GM12891 (cell line): ENCODE results near the gene CACNA2D2.

Source experiments
- POLR2A ChIP-seq: IDR thresholded peaks from 2 replicates; pipeline ENCODE4 v1.6.1; 2011; ENCODE audit warnings: low read depth, low read length, control low read depth
- POLR2AphosphoS5 ChIP-seq: IDR thresholded peaks from 2 replicates; pipeline ENCODE4 v1.6.1; 2011; ENCODE audit warnings: low read depth, low read length, control low read depth
- TAF1 ChIP-seq: IDR thresholded peaks from 2 replicates; pipeline ENCODE4 v1.6.1; 2011; ENCODE audit warnings: low read depth, low read length, control low read depth

- TF ChIP-seq TAF1 (no peak), POLR2A (no peak), POLR2AphosphoS5 (no peak)
Measured at GRCh38 chr3:50365842-50366220, 137.6 kb downstream of the CACNA2D2 start.
